HG03280 (cell line): Measurements from ENCODE around the gene ASB18.

Source experiments
- ATAC-seq: cut with Tn5 transposase; IDR thresholded peaks from one replicate; pipeline ENCODE4 v1.9.1; 2021; ENCODE audit warnings: mild to moderate bottlenecking, moderate library complexity; ENCODE audit not compliant: unreplicated experiment

The ASB18 gene

DNA sequence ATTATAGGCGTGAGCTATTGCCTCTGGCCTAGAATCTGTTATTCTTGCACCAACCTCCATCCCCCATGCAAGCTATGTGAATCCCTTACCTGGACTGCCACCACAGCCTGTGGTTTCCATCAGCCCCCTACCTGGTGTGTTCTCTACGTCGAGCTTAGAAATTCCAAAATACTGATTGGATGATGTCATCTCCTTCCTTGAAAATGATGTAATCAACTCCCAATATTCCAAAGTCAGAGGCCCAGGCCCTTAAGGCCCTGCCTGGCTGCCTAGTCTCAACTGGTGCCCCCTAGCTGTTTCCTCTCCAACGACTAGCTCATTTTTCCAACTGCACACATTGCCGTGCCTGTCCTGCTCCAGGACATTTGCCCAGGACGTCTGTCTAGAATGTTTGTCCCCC lies 54.7 kb downstream of the ASB18 start:
- ATAC-seq = no peak

DNA sequence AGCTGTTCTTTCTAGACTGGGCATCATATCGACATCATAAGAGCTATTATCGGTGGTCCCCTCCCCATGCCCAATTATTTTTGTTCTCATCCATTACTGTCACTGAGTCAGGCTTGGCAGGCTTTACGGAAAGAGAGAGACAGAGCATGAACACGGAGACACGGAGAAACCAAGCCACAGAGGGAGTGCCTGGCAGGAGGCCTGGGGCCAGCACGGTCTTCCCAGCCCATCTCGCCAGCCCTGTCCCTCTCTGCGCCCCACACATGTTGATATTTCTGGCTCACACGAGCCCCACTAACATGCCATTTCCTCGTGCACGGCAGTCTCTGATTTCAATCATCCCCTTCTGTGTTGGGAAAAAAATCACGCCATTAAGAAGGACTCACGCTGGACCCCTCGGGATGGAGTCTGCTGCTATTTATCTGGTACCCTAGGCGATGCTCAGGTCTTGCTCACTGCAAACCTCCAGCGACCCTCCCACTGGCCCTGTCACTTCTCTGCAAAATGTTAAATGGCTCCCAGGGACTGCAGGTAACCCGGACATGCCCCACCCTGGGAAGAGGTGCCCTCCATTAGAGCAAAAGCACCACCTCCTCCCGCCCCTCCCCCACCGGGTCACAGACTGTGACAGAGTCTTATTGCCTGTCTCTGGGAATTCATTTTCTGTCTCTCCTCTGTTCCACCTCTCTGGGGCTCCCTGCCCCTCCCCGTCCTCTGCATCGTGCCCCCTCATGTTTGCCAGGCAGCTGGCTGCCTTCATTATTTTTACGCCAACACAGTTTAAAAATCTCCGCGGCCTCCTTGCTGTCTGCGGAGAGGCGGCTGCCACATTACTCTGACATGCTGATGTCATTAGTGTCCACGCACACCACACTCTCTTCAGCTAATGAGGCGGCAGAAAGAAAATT lies 55.9 kb downstream of the ASB18 start:
- ATAC-seq = no peak

DNA sequence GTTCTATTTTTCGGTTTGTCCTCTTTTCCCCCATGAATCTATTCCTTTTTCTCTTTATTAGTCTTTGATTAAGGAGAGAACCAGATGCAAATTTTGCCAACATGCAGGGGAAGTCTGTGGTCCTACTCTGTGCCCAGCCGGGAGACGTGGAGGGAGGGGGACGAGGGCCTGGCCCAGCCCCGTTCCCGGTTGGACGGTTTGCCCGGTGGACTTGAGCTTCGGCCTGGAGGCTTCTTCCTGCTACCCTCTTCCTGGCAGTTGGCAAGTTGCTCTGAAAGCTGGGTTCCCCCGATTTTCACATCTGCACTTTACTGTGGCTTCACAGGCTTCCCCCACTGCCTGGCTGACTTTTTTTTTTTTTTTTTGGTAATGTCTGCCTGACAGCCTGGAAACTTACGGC lies 56.7 kb downstream of the ASB18 start:
- ATAC-seq = no peak

DNA sequence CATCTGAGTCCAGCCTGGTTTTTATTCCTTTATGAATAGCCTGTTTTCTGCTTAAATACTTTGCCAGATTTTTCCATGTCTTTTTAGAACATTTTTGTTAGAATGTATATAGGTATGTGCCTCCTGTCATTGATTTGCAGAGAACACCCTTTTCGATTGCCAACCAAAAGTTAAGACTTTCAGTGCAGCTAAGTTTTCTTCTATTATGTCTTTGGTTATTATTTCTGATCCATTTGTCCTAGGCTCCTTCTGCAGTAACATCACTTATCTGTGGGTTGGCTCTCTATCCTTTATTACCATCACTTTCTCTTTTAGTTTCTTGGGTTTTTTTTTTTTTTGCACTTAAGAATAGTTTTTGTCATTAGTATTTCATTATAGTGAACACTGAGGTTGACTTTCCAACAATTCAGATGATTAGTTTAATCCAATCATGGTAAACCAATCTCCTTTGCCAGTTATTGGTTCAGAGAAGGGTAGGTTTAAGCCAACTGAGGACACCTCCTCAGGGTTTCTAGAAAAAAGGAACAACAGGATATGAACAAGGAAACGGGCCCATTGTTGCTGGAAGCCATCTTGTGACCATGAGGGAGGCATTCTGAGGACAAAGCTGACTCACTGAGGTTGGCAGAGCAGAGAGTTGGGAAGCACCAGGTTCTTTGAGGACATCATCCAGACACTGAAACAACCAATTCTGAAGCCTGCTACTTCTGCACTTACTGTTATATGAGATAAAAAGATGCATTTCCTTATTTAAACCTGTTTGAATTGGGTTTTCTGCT lies 58.1 kb downstream of the ASB18 start:
- no peak for ATAC-seq

DNA sequence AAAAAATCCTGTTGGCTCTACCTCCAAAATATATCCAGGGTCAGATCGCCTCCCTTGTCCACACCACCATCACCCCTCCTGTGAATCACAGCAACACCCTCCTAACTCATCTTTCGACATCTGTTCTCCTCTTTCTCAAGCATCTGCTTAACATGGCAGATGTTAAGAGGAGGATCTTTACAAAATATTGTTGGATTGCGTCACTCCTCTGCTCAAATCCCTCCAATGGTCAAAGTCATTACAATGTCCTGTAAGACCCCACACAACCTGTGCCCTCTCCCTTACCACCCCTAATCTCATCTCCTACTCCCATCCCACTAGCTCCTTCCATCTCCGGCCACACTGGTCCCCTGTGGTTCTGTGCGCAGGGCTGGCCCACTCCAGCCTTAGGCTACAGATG lies 59.3 kb downstream of the ASB18 start:
- no peak for ATAC-seq

DNA sequence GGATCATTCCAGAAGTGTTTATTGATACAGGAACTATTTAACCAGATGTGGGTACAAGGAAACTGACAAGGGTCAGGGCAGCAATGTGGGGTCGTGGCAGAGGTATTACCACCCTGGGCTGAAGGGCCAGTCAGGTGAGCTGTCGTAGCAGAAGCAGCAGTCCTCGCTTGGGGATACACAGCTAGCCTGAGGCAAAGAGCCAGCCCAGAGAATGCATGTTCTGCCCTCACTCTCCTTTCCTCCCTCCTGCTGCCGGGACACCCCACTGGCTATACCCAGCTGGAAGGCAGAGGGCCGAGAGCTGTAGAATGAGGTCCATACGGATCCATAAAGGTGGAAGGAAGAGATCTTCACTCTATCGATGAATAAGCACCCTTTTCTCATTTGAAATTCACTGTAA lies 63.8 kb downstream of the ASB18 start:
- ATAC-seq = no peak

- no peak for ATAC-seq
These were observed 67.8 kb downstream of the ASB18 start for GRCh38 chr2:236196366-236196765.

DNA sequence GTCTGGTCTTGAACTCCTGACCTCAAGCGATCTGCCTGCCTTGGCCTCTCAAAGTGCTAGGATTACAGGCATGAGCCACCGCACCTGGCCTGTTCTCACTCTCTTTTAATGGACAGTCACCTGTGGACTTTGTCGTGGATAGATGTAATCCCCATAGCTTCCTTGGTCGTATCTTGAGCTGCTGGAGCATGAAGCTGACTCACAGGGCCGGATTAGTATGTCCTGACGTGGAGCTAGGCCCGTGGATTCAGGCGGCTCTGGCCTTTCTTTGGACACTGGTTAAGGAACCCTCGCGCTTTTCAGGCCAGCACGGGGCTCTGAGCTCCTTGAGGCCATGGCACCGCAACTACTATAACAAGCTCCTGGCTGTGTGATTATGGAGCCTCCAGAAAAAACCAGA lies 68.5 kb downstream of the ASB18 start:
- ATAC-seq = no peak

DNA sequence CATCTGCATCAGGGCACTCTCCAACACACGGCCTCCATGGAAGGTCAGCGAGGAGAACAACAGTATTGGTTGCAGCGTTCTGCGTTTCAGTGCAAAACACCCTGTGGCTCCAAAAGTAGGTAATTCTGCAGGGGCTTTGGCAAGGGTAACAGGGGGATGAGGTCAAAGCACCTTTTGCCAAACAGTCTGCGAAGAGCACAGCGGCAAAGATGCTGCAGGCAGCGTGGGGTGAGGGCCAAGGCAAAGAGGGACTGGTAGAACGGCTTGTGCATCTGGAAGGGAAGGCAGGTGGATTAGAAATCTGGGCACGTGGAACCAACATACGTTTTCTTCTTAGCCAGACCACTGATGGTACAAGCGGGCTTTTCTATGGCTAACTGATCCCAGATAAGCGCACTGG lies 69.4 kb downstream of the ASB18 start:
- no peak for ATAC-seq

GRCh38 chr2:236193026-236193425 lies 71.2 kb downstream of the ASB18 start:
- no peak for ATAC-seq

GRCh38 chr2:236190674-236191073 lies 73.5 kb downstream of the ASB18 start:
- ATAC-seq = no peak

DNA sequence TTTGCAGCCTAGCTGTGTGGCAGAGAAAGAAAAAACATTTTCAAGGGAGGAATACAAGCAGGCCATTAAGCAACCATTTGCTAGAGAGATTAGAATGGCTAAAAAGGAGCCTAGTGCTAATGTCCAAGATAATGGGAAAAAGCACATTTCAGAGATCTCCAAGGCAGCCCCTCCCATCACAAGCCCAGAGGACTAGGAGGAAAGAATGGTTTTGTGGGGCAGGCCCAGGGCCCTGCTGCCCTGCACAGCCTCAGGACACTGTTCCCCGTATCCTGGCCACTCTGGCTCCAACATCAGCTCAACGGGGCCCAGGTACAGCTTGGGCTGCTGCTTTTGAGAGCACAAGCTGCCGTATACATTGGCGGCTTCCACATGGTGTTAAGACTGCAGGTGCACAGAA lies 79.5 kb downstream of the ASB18 start:
- no peak for ATAC-seq

- no peak for ATAC-seq
These were observed 83.3 kb downstream of the ASB18 start for GRCh38 chr2:236180831-236181453.

GRCh38 chr2:236180076-236180816 lies 84.0 kb downstream of the ASB18 start:
- no peak for ATAC-seq

- no peak for ATAC-seq
These were observed 84.8 kb downstream of the ASB18 start for GRCh38 chr2:236179236-236180075.

DNA sequence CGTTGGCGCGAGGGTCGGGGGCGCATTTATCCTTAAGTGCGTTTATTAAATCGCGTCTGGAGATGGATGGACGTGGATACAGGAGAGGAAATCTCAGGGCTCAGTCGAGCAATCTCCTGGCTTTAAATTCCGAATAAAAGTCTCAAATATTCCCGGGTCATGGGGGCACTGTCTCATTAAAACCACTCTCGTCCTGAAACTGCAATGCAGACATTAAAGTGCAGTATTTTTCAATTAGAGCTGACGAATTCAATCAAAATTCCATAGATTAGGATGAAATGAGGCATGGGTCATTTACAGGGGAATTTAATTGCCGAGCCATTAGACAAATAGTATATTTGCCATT lies 85.3 kb downstream of the ASB18 start:
- ATAC-seq = no peak

GRCh38 chr2:236177967-236178889 lies 86.0 kb downstream of the ASB18 start:
- no peak for ATAC-seq

- no peak for ATAC-seq
These were observed 86.6 kb downstream of the ASB18 start for GRCh38 chr2:236177604-236177966.

DNA sequence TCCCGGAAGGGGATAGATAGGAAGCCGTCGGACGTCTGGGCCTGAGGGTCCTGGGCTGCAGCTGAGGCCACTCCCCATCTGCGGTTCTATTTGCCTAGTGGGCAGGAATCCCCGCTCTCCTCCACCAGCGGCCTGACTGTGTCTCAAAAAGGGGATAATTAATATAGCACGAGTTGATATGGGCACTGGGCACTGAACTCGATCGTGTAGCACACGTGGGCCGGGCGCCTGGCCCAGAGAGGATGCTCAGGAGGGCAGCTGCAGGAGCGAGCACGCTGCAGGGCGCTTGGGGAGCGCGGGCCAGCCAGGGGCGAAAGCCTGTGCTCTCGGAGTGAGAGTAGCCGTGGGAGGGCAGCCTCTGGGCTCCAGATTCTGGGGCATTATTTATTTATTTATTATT lies 87.3 kb downstream of the ASB18 start:
- no peak for ATAC-seq
